Motor neuron (in vitro differentiated cells): Measurements from ENCODE around the gene GNL3. TPM values are rescaled to one million over a fixed set of nuclear protein-coding genes. Genes with fewer than 3 reads are reported as not detected.

Experiments used
- ATAC-seq, 8 experiments: fragments of 200-7000 bp; cut with Tn5 transposase; replicated peaks in 6 of 8; 2 replicates each; pipeline ENCODE4 v1.8.0; 2021; ENCODE audit warnings: mild to moderate bottlenecking in 8 of 8, moderate library complexity in 8 of 8
- H3K27ac ChIP-seq, 2 donors: fragments of 250-450 bp; sonication (Bioruptor Pico); 2 replicates each; pipeline ENCODE4 v1.9.0; 2021; ENCODE audit warnings: antibody characterized with exemption in 2 of 2, mild to moderate bottlenecking in 2 of 2, moderate library complexity in 1 of 2
- H3K4me1 ChIP-seq, 2 donors: fragments of 250-450 bp; sonication (Bioruptor Pico); replicated peaks in 1 of 2; 2 replicates each; pipeline ENCODE4 v1.6.1; 2021; ENCODE audit warnings: antibody characterized with exemption in 2 of 2, mild to moderate bottlenecking in 2 of 2, moderate library complexity in 1 of 2
- H3K4me3 ChIP-seq, 5 donors: fragments of 250-450 bp; sonication (Bioruptor Pico); 2 replicates each; pipeline ENCODE4 v1.9.0; 2021; ENCODE audit warnings: antibody characterized with exemption in 5 of 5, mild to moderate bottlenecking in 5 of 5, moderate library complexity in 4 of 5
- WGBS, 10 experiments: fragments of 450-650 bp; shearing (Covaris generic); methylation state at CpG; one replicate each; pipeline ENCODE4 v1.0.0; 2022; 5-methylcytosine and 5-hydroxymethylcytosine counted together
- in situ Hi-C, 9 experiments: fragments of 400-800 bp; cut with MboI; loops; one replicate each; pipeline ENCODE4 v1.15.0; 2021; ENCODE audit warnings: low sequenced_read_pairs in 9 of 9, low pct_unique_long_range_greater_than_20kb in 2 of 9; ENCODE audit not compliant: unreplicated experiment in 9 of 9
- total RNA-seq, 8 experiments: library from RNA; unstranded; fragments of 300-600 nt; gene quantifications; 2 replicates each; pipeline versions ENCODE4 v1.2.3 to v1.2.4, GENCODE V29; 2022

GNL3 gene, protein sequence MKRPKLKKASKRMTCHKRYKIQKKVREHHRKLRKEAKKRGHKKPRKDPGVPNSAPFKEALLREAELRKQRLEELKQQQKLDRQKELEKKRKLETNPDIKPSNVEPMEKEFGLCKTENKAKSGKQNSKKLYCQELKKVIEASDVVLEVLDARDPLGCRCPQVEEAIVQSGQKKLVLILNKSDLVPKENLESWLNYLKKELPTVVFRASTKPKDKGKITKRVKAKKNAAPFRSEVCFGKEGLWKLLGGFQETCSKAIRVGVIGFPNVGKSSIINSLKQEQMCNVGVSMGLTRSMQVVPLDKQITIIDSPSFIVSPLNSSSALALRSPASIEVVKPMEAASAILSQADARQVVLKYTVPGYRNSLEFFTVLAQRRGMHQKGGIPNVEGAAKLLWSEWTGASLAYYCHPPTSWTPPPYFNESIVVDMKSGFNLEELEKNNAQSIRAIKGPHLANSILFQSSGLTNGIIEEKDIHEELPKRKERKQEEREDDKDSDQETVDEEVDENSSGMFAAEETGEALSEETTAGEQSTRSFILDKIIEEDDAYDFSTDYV
- total RNA-seq, result 100 to 1,000 TPM in 6 of 8 experiments, 10 to 100 TPM in 2; 75.6 to 219 (median 110) TPM

DNA sequence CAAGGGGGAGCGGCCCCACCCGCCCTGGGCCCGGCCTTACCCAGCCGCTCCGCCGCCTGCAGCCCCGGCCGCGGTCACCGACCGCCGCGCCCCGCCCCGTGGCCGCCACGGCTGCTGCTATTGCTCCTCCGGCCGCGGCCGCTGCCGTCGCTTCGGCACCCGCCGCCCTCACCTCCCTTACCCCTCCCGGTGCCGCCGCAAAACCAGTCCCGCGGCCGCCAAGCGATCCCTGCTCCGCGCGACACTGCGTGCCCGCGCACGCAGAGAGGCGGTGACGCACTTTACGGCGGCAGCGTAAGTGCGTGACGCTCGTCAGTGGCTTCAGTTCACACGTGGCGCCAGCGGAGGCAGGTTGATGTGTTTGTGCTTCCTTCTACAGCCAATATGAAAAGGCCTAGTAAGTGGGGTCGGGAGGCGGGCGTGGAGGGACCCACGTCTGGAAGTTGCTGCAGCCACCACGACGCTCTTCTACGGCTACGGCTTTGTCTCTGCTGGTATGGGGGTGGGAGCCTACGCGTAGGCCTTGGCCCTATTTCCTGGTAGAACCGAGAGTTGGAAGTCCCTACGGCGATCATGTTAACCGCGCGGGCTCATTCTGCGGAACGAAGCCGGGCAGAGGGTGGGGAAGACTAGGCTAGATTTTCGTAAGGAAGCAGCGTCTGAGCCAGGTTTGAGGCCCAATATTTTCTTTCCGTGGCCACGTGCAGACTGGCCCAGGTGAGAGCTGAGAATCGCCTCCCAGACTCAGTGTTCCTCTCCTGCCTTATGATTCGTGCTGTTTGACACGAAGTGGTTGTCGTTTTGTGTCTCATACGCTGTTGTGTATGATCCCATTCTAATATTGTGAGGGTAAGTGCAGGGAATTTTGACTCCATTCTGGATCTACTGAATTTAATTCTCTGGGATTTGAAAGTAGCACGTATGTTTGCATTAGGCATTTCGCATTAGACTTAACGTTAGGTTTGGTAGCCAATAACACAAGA lies at the start of gene GNL3, which contains the start of gene PBRM1:
Gene GNL3, plus strand, starts transcription at position 324 of the 983 bp plus-strand sequence. Its CDS starts 61 bp downstream, at position 385.
Gene PBRM1, minus strand, starts transcription at position 205 of the 983 bp plus-strand sequence.
- H3K4me1 ChIP-seq, result peaks cover 12 to 17% of the 10 kb centered on the region in 2 donors
- WGBS, 10 experiments, result 0 to 1% (median 0%) methylated on average over 1 to 13 of the region's 82 CpGs; no CpG with 5 or more reads in 1 of the 10 experiments
- in situ Hi-C loops, result no loop called here
- H3K4me3 ChIP-seq, result peak within 1 kb of the TSS; percentile 56 to 94 (median 77)
- peak; percentile 74 to 92 (median 87) for ATAC-seq
- H3K27ac ChIP-seq, result peak within 1 kb of the TSS; percentile 99

DNA sequence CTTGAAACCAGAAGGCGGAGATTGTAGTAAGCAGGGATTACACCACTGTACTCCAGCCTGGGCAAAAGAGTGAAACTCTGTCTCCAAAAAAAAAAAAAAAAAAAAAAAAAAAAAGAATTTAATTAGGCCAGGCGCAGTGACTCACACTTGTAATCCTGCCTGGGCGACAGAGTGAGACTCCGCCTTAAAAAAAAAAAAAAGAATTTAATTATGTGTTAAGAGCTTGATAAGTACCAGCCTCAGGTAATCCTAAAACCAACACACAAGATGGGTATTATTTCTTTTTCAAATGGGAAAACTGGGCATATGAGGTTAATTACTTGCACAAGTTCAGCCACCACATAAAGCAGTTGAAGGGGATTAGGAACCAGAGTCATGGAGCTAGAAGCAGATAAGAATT lies 49.2 kb upstream of the GNL3 start:
- in situ Hi-C loops, result no loop called here
- no peak overlapping the region for H3K27ac ChIP-seq
- 10 to 100% (median 90%) methylated on average over 1 to 4 of the region's 4 CpGs for WGBS, 10 experiments
- ATAC-seq, result peak in 4 of 8 experiments; percentile 16 to 93 (median 86)
- H3K4me3 ChIP-seq, result no peak overlapping the region
- H3K4me1 ChIP-seq, result no peaks in the 10 kb centered on the region

DNA sequence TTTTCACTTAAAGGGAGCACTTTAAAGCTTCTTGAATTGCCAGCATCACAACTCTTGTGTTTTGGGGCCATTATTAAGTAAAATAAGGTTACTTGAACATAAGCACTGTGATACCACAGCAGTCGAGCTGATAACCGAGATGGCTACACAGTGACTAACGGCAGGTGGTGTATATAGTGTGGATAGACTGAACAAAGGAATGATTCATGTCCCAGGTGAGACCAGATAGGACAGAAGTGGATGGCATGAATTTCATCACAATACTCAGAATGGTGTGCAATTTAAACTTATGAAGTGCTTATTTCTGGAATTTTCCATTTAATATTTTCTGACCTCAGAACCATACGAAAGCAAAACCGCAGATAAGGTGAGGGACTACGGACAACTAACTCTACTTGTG lies 40.3 kb upstream of the GNL3 start:
- 80 to 100% (median 100%) methylated on average over 1 to 6 of the region's 6 CpGs; no CpG with 5 or more reads in 2 of the 10 experiments for whole genome bisulfite sequencing, 10 experiments
- H3K4me1 ChIP-seq, result no peaks in the 10 kb centered on the region
- H3K27ac ChIP-seq, result no peak overlapping the region
- no peak overlapping the region for H3K4me3 ChIP-seq
- in situ Hi-C loops, result no loop called here
- no peak for ATAC-seq

DNA sequence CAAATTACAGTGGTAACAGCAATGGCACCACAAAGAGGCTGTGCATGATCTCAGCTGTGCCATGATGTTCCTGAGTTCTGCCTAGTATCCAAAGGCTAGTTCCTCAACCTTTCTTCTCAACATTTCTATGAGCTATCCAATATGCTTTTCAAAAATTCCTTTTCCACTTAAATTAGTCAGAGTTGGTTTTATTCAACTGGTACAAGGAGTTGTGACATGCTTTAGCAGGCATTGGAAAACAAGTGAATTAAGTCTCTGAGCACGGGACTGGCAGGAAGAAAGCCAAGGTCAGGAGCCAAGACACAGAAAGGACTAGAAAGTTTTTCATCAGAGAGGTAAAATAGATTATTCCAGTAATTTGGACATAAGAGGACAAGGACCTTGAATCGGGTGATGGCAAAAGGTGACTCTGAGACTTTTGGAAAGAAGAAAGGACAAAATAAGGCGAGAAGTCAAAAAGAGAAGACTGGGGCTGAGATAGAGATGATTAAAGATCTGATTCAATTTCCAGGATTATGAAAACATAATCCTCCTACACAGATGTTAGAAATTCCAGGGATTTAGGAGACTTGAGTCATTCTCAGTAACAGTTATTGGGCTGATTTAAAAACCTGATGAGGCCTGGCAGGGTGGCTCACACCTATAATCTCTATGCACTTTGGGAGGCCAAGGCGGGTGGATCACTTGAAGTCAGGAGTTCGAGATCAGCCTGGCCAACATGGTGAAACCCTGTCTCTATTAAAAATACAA lies 36.2 kb upstream of the GNL3 start:
- Histone ChIP-seq H3K4me1 (no peaks in the 10 kb centered on the region), H3K4me3 (no peak overlapping the region), H3K27ac (no peak overlapping the region)
- in situ Hi-C loops, result no loop called here
- WGBS, 10 experiments, result 48 to 100% (median 90%) methylated on average over 2 to 4 of the region's 5 CpGs
- peak in 1 of 8 experiments; percentile 17 for ATAC-seq

DNA sequence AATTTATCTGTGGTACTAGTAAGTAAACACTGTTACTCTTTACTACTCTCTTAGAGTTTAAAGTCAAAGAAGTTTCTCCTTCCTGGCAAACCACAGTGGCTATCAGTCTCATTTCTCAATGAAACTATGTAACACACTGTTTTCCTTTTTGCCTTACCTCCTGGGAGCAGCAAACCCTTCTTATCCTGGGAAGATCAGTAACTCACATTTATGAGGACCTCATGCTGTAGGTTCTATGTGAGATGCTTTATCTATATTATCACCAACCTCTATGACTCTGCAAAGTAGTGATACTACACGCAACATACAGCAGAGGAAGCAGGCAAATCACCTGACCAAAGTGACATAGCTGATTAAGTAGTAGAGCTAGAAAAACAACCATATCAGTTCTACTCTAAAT lies 35.4 kb upstream of the GNL3 start:
- no peak overlapping the region for H3K4me3 ChIP-seq
- no peak for ATAC-seq
- in situ Hi-C loops, result no loop called here
- H3K27ac ChIP-seq, result no peak overlapping the region
- WGBS, 10 experiments, result 100% methylated on average over 1 of the region's 1 CpG; no CpG with 5 or more reads in 5 of the 10 experiments
- H3K4me1 ChIP-seq, result no peaks in the 10 kb centered on the region

DNA sequence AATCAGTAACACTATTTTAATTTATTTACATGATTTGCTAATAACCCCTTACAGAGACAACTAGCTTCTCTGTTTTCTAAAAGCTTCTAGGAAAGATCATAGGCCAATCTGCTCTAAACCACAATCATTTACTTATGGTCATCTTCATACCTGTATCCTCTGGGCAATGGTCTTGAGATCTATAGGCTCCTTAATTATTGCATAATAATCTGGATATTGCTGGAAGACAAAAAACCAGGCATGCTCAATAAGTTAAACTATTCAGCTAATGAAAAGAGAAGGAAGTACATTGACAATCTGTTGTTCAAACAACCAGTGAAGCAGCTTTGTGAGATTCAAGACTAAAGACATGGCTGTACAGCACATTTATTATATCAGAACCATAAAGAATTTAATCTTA lies 34.2 kb upstream of the GNL3 start:
- no peak for ATAC-seq
- Histone ChIP-seq H3K4me3 (no peak overlapping the region), H3K27ac (no peak overlapping the region), H3K4me1 (no peaks in the 10 kb centered on the region)
- in situ Hi-C loops, result no loop called here

DNA sequence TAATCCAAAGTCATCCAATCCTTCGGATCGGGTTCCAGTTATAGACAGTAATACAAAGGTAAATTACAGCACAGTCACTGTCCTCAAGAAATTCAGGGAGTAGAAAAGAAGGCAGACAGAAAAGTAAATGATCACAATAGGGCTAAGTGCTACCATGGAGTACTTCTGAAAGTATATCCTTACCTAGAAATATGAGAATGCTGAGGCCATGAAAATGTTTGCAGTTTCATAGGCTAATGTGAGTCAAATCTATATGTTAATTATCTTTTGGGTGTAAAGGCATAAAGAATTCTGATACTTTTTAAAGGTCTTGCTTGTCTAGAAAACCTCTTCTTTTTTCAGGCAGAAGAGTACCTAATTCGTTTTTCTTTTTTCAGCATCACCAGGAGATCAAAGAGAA lies 29.9 kb upstream of the GNL3 start:
- in situ Hi-C loops, result no loop called here
- Histone ChIP-seq H3K27ac (no peak overlapping the region), H3K4me3 (no peak overlapping the region), H3K4me1 (no peaks in the 10 kb centered on the region)
- ATAC-seq, result no peak
- 0 to 100% (median 64%) methylated on average over 1 to 3 of the region's 3 CpGs; no CpG with 5 or more reads in 1 of the 10 experiments for WGBS, 10 experiments

DNA sequence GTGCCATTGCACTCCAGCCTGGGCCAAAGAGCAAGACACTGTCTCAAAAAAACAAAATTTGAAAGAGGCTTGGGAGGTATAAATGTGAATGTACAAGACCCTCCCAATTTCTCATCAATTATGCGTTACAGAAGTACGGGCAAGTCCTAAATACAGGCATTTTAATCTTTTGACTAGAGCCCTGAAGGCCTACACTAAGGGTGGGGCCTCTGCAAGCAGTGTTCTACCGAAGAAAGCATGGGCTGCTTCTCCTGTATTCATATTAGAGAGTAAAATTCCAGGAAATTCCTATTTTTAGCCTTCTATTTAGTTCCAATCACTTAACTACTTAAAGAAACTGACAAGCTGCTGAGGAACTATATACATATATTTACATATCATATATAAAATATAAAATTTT lies 25.8 kb upstream of the GNL3 start:
- in situ Hi-C loops, result no loop called here
- peak in 3 of 8 experiments; percentile 87 to 99 (median 99) for ATAC-seq
- 0 to 100% (median 79%) methylated on average over 1 to 3 of the region's 3 CpGs; no CpG with 5 or more reads in 1 of the 10 experiments for WGBS, 10 experiments
- Histone ChIP-seq H3K27ac (no peak overlapping the region), H3K4me3 (no peak overlapping the region), H3K4me1 (no peaks in the 10 kb centered on the region)

DNA sequence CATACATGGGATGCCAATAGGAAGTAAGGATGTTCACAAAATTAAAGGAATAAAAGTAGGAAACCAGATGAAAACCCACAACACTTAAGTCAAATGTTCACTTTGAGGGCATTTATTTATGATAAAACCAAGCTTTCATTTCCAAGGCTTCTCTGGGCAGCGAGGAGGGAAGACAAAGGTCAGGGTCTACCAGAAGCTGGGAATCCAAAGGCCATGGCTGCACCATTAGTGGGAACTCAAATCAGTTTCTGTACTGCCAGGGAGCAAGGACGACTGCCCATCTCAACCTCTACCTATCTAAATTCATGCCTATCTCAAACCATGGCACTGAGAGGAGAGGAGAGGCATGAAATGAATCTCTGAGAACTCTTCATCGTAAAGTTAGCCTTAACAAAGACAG lies 22.7 kb upstream of the GNL3 start:
- in situ Hi-C loops, result no loop called here
- Histone ChIP-seq H3K4me3 (no peak overlapping the region), H3K27ac (no peak overlapping the region), H3K4me1 (no peaks in the 10 kb centered on the region)
- no peak for ATAC-seq
- WGBS, 10 experiments, result 84 to 100% (median 100%) methylated on average over 1 to 3 of the region's 3 CpGs

DNA sequence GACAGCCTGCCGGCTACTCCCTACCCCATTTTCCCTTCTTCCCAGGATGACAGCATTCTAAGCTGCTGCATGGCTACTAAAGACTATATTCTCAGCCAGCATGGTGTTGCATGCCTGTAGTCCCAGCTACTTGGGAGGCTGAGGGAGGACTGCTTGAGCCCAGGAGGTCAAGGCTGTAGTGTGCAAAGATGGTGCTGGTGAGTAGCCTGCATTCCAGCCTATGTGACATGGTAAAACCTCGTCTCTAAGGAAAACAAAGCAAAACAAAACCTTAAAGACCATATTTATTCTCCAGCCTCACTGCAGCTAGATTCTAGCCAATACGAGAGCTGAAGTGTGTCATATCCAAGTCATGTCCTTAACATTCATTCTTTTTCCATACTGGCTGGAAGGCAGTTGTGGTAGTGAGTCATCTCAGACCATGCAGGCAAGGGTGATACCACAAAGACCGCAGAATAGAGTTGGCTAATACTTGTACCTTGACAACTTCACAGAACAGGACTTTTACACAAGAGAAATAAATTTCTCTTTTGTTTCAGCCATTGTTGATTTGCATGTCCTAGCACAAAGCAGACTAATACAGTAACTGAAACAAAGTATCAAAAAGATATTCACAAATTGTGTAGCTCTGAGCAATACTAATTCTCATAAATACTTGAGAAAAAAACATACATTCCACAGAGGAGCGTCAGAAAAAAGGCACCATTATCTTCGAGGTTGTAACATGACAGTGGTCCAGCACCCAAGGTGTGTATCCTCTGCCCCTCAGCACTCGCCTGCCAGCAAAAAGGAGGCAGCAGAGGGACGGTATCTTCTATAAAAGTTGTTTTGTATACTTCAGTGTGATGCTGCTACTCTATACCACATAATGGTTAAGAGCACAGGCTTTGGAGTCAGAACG lies 15.0 kb upstream of the GNL3 start:
- Histone ChIP-seq H3K4me1 (no peaks in the 10 kb centered on the region), H3K27ac (no peak overlapping the region), H3K4me3 (no peak overlapping the region)
- 14 to 100% (median 91%) methylated on average over 1 to 9 of the region's 9 CpGs for WGBS, 10 experiments
- ATAC-seq, result peak in 7 of 8 experiments; percentile 30 to 98 (median 94)
- in situ Hi-C loops, result no loop called here

DNA sequence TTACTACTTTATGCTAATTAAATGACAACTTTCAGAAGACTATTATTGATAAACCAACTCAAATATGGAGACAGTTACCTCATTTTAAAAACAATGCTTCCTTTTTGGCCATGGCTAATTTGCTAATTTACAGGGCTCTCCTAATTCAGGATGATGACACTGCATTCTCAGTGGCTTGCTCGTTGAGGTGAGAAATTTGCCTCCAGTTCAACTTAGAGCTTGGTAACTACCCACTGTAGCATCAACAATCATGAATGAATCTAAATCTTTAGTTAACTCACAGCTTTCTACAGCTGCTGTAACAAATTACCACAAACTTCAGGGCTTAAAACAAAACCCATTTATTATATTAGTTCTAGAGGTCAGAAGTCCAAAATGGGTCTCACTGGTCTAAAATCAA lies 14.2 kb upstream of the GNL3 start:
- Histone ChIP-seq H3K4me1 (no peaks in the 10 kb centered on the region), H3K27ac (no peak overlapping the region), H3K4me3 (no peak overlapping the region)
- in situ Hi-C loops, result no loop called here
- ATAC-seq, result no peak
- 22 to 80% (median 44%) methylated on average over 1 of the region's 1 CpG; no CpG with 5 or more reads in 5 of the 10 experiments for WGBS, 10 experiments
